GM12873 (cell line): Measurements from ENCODE around the gene CACNB2.

Source experiments
- CTCF ChIP-seq: IDR thresholded peaks from 2 replicates; pipeline ENCODE4 v1.5.1; 2012; ENCODE audit warnings: low read depth, mild to moderate bottlenecking, moderate library complexity, low read length, control low read depth; ENCODE audit not compliant: insufficient read depth; ENCODE audit errors: missing control alignments

The CACNB2 gene

GRCh38 chr10:18204039-18204835, 64.0 kb downstream of the CACNB2 start:
- no peak for TF ChIP-seq CTCF

- TF ChIP-seq CTCF, result no peak
Measured at GRCh38 chr10:18205098-18205834, 65.0 kb downstream of the CACNB2 start.

GRCh38 chr10:18209241-18209640, 69.0 kb downstream of the CACNB2 start:
- no peak for TF ChIP-seq CTCF

- no peak for TF ChIP-seq CTCF
Measured at GRCh38 chr10:18210711-18211110, 70.5 kb downstream of the CACNB2 start.

- no peak for TF ChIP-seq CTCF
Measured at GRCh38 chr10:18211862-18212261, 71.6 kb downstream of the CACNB2 start.

GRCh38 chr10:18213271-18213670, 73.0 kb downstream of the CACNB2 start:
- TF ChIP-seq CTCF, result no peak

GRCh38 chr10:18214691-18215563, 74.7 kb downstream of the CACNB2 start:
- TF ChIP-seq CTCF, result peak; percentile 76
